Keratinocyte (primary cell): ENCODE results near the gene RNF112.

Source experiments
- CTCF ChIP-seq, 3 experiments: IDR thresholded peaks in 1 of 3; conservative IDR thresholded peaks in 1 of 3; optimal IDR thresholded peaks in 1 of 3; 2 replicates in 2 of 3; 3 replicates in 1 of 3; pipeline versions ENCODE3 to v1.5.1; 2011; ENCODE audit warnings: low read length in 3 of 3, mild to moderate bottlenecking in 3 of 3, moderate library complexity in 2 of 3, control low read depth in 1 of 3, inconsistent platforms in 1 of 3; ENCODE audit not compliant: insufficient read depth in 2 of 3; ENCODE audit errors: extremely low read depth in 1 of 3
- EZH2 ChIP-seq: IDR thresholded peaks from one replicate; pipeline ENCODE4 v1.6.1; 2012; ENCODE audit warnings: inconsistent platforms, mild to moderate bottlenecking, low read length, moderate library complexity

- no peak for TF ChIP-seq CTCF (optimal IDR thresholded peaks at IDR 0.05 in 1 of 3, IDR thresholded peaks at IDR 0.05 in 1 of 3, conservative IDR thresholded peaks at IDR 0.05 in 1 of 3; ENCODE audit: extremely low read depth in 1 of 3, insufficient read depth in 2 of 3, low read length in 3 of 3)
- no peak for TF ChIP-seq EZH2
Observed at GRCh38 chr17:19361944-19362276, 49.1 kb upstream of the RNF112 start.
